ENCODE data around the gene ZNF462.

The ZNF462 gene

DNA sequence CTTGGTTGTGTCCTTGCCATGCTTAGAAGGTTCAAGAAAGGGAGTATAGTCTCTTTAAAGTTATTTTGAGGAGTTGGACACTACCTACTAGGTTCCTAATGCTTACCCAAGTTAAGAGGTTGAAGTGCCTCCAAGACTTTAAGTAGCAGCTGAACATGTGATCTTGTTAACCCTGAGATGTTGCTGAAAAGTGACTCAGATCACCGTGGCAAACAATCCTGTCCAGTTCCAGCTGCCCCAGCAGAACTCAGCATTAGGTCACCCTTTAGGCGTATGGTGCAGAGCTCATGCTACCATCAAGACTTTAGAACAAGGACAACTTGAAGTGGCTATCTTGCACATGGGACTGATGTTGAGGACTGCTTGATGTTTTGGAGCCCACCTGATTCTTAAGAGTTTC lies 22.5 kb downstream of the ZNF462 start:
- H3K9ac ChIP-seq (ENCODE audit: low read length), result no peak overlapping the region
- H3K36me3 ChIP-seq (replicated peaks; ENCODE audit: low read depth, low read length), result no peaks in the 10 kb centered on the region
- H3K9me3 ChIP-seq (ENCODE audit: insufficient read depth, low read length), result no peaks in the 10 kb centered on the region
- H2AFZ ChIP-seq (ENCODE audit: low read depth, low read length), result no peak overlapping the region
- H3K4me1 ChIP-seq (ENCODE audit: low read length), result no peaks in the 10 kb centered on the region
- no peak overlapping the region for H3K27ac ChIP-seq (ENCODE audit: low read length)
- peaks cover 13% of the 10 kb centered on the region for H3K27me3 ChIP-seq (ENCODE audit: low read depth, low read length)
- no peak overlapping the region for H3K4me2 ChIP-seq (ENCODE audit: low read length)
- no peak overlapping the region for H3K4me3 ChIP-seq (ENCODE audit: low read length)
- TF ChIP-seq EZH2phosphoT487 (IDR thresholded peaks at IDR 0.05; ENCODE audit: low read depth), result no peak
- TF ChIP-seq, protein P1, sequence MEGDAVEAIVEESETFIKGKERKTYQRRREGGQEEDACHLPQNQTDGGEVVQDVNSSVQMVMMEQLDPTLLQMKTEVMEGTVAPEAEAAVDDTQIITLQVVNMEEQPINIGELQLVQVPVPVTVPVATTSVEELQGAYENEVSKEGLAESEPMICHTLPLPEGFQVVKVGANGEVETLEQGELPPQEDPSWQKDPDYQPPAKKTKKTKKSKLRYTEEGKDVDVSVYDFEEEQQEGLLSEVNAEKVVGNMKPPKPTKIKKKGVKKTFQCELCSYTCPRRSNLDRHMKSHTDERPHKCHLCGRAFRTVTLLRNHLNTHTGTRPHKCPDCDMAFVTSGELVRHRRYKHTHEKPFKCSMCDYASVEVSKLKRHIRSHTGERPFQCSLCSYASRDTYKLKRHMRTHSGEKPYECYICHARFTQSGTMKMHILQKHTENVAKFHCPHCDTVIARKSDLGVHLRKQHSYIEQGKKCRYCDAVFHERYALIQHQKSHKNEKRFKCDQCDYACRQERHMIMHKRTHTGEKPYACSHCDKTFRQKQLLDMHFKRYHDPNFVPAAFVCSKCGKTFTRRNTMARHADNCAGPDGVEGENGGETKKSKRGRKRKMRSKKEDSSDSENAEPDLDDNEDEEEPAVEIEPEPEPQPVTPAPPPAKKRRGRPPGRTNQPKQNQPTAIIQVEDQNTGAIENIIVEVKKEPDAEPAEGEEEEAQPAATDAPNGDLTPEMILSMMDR (IDR thresholded peaks at IDR 0.05; ENCODE audit: low read depth, low read length), result no peak
- no peaks in the 10 kb centered on the region for H4K20me1 ChIP-seq (ENCODE audit: insufficient read depth, low read length)
- no peaks in the 10 kb centered on the region for H3K79me2 ChIP-seq (ENCODE audit: low read length)

GRCh38 chr9:106886111-106887046 lies 23.4 kb downstream of the ZNF462 start:
- Histone ChIP-seq H3K36me3 (replicated peaks; ENCODE audit: low read depth, low read length) (no peaks in the 10 kb centered on the region), H3K4me3 (ENCODE audit: low read length) (no peak overlapping the region), H3K4me1 (ENCODE audit: low read length) (no peaks in the 10 kb centered on the region), H3K27ac (ENCODE audit: low read length) (no peak overlapping the region), H3K4me2 (ENCODE audit: low read length) (no peak overlapping the region), H3K27me3 (ENCODE audit: low read depth, low read length) (peaks cover 13% of the 10 kb centered on the region), H2AFZ (ENCODE audit: low read depth, low read length) (no peak overlapping the region), H3K9me3 (ENCODE audit: insufficient read depth, low read length) (no peaks in the 10 kb centered on the region), H4K20me1 (ENCODE audit: insufficient read depth, low read length) (no peaks in the 10 kb centered on the region), H3K9ac (ENCODE audit: low read length) (no peak overlapping the region), H3K79me2 (ENCODE audit: low read length) (no peaks in the 10 kb centered on the region)
- no peak for TF ChIP-seq EZH2phosphoT487 (IDR thresholded peaks at IDR 0.05; ENCODE audit: low read depth)
- TF ChIP-seq, protein P1 (IDR thresholded peaks at IDR 0.05; ENCODE audit: low read depth, low read length), result no peak

GRCh38 chr9:106887066-106887465 lies 24.1 kb downstream of the ZNF462 start:
- Histone ChIP-seq H4K20me1 (ENCODE audit: insufficient read depth, low read length) (no peaks in the 10 kb centered on the region), H3K27ac (ENCODE audit: low read length) (no peak overlapping the region), H3K27me3 (ENCODE audit: low read depth, low read length) (peaks cover 13% of the 10 kb centered on the region), H3K79me2 (ENCODE audit: low read length) (no peaks in the 10 kb centered on the region), H3K9me3 (ENCODE audit: insufficient read depth, low read length) (no peaks in the 10 kb centered on the region), H2AFZ (ENCODE audit: low read depth, low read length) (no peak overlapping the region), H3K9ac (ENCODE audit: low read length) (no peak overlapping the region), H3K4me1 (ENCODE audit: low read length) (no peaks in the 10 kb centered on the region), H3K36me3 (replicated peaks; ENCODE audit: low read depth, low read length) (no peaks in the 10 kb centered on the region), H3K4me3 (ENCODE audit: low read length) (no peak overlapping the region), H3K4me2 (ENCODE audit: low read length) (no peak overlapping the region)
- TF ChIP-seq EZH2phosphoT487 (IDR thresholded peaks at IDR 0.05; ENCODE audit: low read depth), result no peak
- TF ChIP-seq, protein P1 (IDR thresholded peaks at IDR 0.05; ENCODE audit: low read depth, low read length), result no peak

- Histone ChIP-seq H3K36me3 (replicated peaks; ENCODE audit: low read depth, low read length) (no peaks in the 10 kb centered on the region), H3K79me2 (ENCODE audit: low read length) (no peaks in the 10 kb centered on the region), H3K9me3 (ENCODE audit: insufficient read depth, low read length) (no peaks in the 10 kb centered on the region), H3K27ac (ENCODE audit: low read length) (no peak overlapping the region), H3K27me3 (ENCODE audit: low read depth, low read length) (peaks cover 16% of the 10 kb centered on the region), H3K4me3 (ENCODE audit: low read length) (no peak overlapping the region), H3K9ac (ENCODE audit: low read length) (no peak overlapping the region), H3K4me2 (ENCODE audit: low read length) (no peak overlapping the region), H3K4me1 (ENCODE audit: low read length) (no peaks in the 10 kb centered on the region), H2AFZ (ENCODE audit: low read depth, low read length) (no peak overlapping the region), H4K20me1 (ENCODE audit: insufficient read depth, low read length) (no peaks in the 10 kb centered on the region)
- TF ChIP-seq, protein P1 (IDR thresholded peaks at IDR 0.05; ENCODE audit: low read depth, low read length), result no peak
- TF ChIP-seq EZH2phosphoT487 (IDR thresholded peaks at IDR 0.05; ENCODE audit: low read depth), result no peak
Observed at GRCh38 chr9:106889061-106889590, 26.2 kb downstream of the ZNF462 start.
